ENCODE data around the gene MATN4.

Gene MATN4

DNA sequence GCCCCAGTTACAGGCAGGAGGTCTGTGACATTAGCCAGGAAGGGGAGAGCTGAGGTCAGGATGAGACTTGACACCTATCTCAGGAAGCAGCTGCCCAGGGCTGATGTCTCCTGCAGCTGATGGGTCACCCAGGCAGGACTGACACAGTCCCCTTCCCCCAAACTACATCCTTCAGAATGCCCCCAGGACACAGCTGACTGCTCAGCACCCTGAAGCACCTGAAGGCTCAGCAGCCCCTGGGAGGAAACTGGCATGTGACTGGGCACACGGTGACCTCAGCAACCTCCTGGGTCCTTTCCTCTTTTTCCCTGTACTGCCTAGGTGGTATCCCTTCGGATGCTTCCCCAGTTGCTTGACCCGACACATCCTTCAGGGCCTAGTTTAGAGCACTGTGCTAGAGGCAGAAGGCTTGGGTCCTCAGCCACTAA, 38.2 kb upstream of the MATN4 start:
- Histone ChIP-seq H3K4me3 (ENCODE audit: low read length) (no peak overlapping the region), H3K9me3 (replicated peaks; ENCODE audit: insufficient read depth, low read length) (no peaks in the 10 kb centered on the region), H3K9ac (ENCODE audit: low read length) (no peak overlapping the region), H3K4me2 (ENCODE audit: low read depth, low read length) (no peak overlapping the region), H2AFZ (ENCODE audit: low read length) (no peak overlapping the region), H3K27ac (ENCODE audit: low read length) (no peak overlapping the region), H4K20me1 (ENCODE audit: insufficient read depth, low read length) (no peaks in the 10 kb centered on the region), H3K9me2 (replicated peaks; ENCODE audit: insufficient read depth, low read length) (no peaks in the 10 kb centered on the region), H3F3A (ENCODE audit: insufficient read depth, low read length) (no peaks in the 10 kb centered on the region), H3K4me1 (ENCODE audit: low read length) (0 out of 2 replicates have a peak, but pooled peaks cover 7% of the 10 kb centered on the region), H3K79me2 (ENCODE audit: low read length) (peaks cover 4% of the 10 kb centered on the region; the same call in 1 of the 2 replicates), H3K36me3 (replicated peaks; ENCODE audit: insufficient read depth, low read length) (no peaks in the 10 kb centered on the region), H3K27me3 (replicated peaks; ENCODE audit: insufficient read depth, low read length) (peaks cover 8% of the 10 kb centered on the region; the same call in 1 of the 2 replicates)
- DNase-seq = no peak
- TF ChIP-seq EZH2 (optimal IDR thresholded peaks at IDR 0.05; ENCODE audit: low read depth, low read length) (no peak), EZH2phosphoT487 (IDR thresholded peaks at IDR 0.05; ENCODE audit: low read length) (no peak)
- TF ChIP-seq, protein P1, sequence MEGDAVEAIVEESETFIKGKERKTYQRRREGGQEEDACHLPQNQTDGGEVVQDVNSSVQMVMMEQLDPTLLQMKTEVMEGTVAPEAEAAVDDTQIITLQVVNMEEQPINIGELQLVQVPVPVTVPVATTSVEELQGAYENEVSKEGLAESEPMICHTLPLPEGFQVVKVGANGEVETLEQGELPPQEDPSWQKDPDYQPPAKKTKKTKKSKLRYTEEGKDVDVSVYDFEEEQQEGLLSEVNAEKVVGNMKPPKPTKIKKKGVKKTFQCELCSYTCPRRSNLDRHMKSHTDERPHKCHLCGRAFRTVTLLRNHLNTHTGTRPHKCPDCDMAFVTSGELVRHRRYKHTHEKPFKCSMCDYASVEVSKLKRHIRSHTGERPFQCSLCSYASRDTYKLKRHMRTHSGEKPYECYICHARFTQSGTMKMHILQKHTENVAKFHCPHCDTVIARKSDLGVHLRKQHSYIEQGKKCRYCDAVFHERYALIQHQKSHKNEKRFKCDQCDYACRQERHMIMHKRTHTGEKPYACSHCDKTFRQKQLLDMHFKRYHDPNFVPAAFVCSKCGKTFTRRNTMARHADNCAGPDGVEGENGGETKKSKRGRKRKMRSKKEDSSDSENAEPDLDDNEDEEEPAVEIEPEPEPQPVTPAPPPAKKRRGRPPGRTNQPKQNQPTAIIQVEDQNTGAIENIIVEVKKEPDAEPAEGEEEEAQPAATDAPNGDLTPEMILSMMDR (IDR thresholded peaks at IDR 0.05; ENCODE audit: low read length) = no peak

DNA sequence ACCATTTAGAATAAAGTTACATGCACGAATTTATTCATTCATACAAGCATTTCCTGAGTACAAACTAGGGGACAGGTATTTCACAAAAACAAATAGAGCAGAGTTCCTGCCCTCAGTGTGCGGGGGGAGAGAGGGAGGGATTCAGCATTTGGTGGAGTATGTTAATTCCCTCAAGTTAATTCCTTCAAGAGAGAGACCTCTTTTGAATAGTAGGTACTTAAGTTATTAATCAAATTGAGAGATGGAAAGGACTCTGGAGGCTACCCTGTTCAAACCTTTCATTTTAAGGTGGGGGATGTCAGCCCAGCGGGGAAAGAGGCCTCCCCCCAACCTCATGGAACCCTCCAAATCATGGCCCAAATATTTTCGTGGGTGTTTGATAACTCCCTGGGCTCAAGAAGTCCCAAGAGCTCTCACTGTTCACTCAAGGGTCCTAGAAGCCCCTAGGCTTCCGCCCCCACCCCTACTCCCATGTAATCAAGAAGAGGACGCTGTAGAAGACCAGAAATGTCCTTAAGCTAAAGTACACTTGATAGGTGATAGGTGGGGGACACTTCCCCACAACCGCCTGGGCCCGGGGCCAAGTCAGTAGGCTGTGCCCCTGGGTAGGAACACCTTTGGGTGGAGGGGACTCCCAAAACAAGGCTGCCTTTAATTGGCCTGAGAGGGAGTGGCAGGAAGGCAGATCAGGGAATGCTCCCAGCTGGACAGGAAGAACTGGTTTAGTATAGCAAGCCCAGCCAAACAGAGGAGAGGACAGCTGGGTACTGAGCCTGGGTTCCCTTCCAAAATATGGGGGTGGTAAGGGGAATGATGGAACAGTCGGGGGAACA, 37.2 kb upstream of the MATN4 start:
- Histone ChIP-seq H2AFZ (ENCODE audit: low read length) (no peak overlapping the region), H3K4me1 (ENCODE audit: low read length) (peaks cover 12% of the 10 kb centered on the region), H3K9me2 (replicated peaks; ENCODE audit: insufficient read depth, low read length) (no peaks in the 10 kb centered on the region), H4K20me1 (ENCODE audit: insufficient read depth, low read length) (no peaks in the 10 kb centered on the region), H3K9ac (ENCODE audit: low read length) (no peak overlapping the region), H3K4me3 (ENCODE audit: low read length) (no peak overlapping the region), H3K9me3 (replicated peaks; ENCODE audit: insufficient read depth, low read length) (no peaks in the 10 kb centered on the region), H3K27me3 (replicated peaks; ENCODE audit: insufficient read depth, low read length) (peaks cover 8% of the 10 kb centered on the region; the same call in 1 of the 2 replicates), H3K27ac (ENCODE audit: low read length) (no peak overlapping the region), H3F3A (ENCODE audit: insufficient read depth, low read length) (no peaks in the 10 kb centered on the region), H3K36me3 (replicated peaks; ENCODE audit: insufficient read depth, low read length) (no peaks in the 10 kb centered on the region), H3K79me2 (ENCODE audit: low read length) (peaks cover 4% of the 10 kb centered on the region; the same call in 1 of the 2 replicates), H3K4me2 (ENCODE audit: low read depth, low read length) (no peak overlapping the region)
- no peak for DNase-seq
- TF ChIP-seq EZH2 (optimal IDR thresholded peaks at IDR 0.05; ENCODE audit: low read depth, low read length) (no peak), EZH2phosphoT487 (IDR thresholded peaks at IDR 0.05; ENCODE audit: low read length) (no peak)
- TF ChIP-seq, protein P1 (IDR thresholded peaks at IDR 0.05; ENCODE audit: low read length) = no peak

DNA sequence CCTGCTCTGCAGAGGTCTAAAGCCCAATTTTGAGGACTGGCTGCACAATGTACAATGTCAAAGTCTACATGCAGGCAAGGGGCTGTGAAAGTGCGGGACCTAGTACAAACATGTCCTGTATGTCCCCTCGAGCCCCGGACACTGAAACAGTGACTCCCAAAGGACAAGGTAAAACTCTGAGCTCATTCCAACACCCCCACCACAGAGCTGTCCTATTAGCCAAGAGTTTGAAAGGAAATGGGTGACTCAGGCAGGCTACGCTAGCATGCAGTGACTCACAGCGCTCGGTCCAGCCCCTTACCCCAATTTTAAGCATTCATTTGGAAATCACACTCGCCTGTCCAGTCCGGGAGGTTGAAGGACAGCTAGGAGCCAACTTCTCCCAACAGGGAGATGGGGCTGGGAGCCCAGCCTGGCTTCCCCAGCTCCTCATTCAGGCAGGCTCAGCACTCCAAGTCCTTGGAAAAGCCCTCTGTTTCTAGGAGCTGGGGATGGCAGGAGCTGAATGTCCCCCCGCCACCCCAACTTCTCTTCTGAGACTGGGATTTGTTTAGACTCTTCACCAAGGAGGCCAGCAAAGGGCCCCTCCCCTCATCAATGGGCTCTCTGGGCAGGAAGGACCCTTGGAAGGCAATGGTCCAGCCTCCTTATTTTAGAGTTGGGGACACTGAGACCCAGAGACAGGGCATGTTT, 36.2 kb upstream of the MATN4 start:
- no peak overlapping the region for H3K4me3 ChIP-seq (ENCODE audit: low read length)

More for the DNA sequence above, 36.2 kb upstream of the MATN4 start:
- Histone ChIP-seq H3F3A (ENCODE audit: insufficient read depth, low read length) (peaks cover 5% of the 10 kb centered on the region; the same call in 1 of the 2 replicates), H3K27me3 (replicated peaks; ENCODE audit: insufficient read depth, low read length) (peaks cover 8% of the 10 kb centered on the region; the same call in 1 of the 2 replicates), H3K9me3 (replicated peaks; ENCODE audit: insufficient read depth, low read length) (no peaks in the 10 kb centered on the region), H3K9ac (ENCODE audit: low read length) (no peak overlapping the region), H3K36me3 (replicated peaks; ENCODE audit: insufficient read depth, low read length) (no peaks in the 10 kb centered on the region), H3K27ac (ENCODE audit: low read length) (no peak overlapping the region), H4K20me1 (ENCODE audit: insufficient read depth, low read length) (no peaks in the 10 kb centered on the region), H3K9me2 (replicated peaks; ENCODE audit: insufficient read depth, low read length) (no peaks in the 10 kb centered on the region), H3K4me2 (ENCODE audit: low read depth, low read length) (no peak overlapping the region), H3K79me2 (ENCODE audit: low read length) (peaks cover 4% of the 10 kb centered on the region; the same call in 1 of the 2 replicates), H2AFZ (ENCODE audit: low read length) (no peak overlapping the region), H3K4me1 (ENCODE audit: low read length) (peaks cover 22% of the 10 kb centered on the region)
- DNase-seq = no peak
- no peak for TF ChIP-seq EZH2phosphoT487 (IDR thresholded peaks at IDR 0.05; ENCODE audit: low read length)
- TF ChIP-seq, protein P1 (IDR thresholded peaks at IDR 0.05; ENCODE audit: low read length) = no peak

Measured in MM.1S (cell line).